CD14-positive monocyte (primary cell): ENCODE results near the gene IMMP2L. TPM values are rescaled to one million over a fixed set of nuclear protein-coding genes. Genes with fewer than 3 reads are reported as not detected.

Experiments
- DNase-seq, 3 donors: peaks; one replicate each; pipeline ENCODE4 v3.0.0-alpha.2; 2011 to 2022
- H2AFZ ChIP-seq: 2 replicates; pipeline ENCODE4 v1.6.0; 2012; ENCODE audit warnings: mild to moderate bottlenecking, low read depth, low read length, inconsistent platforms; ENCODE audit not compliant: insufficient read depth, poor library complexity, severe bottlenecking
- H3K27ac ChIP-seq, 2 donors: 1 replicate in 1 of 2; 2 replicates in 1 of 2; pipeline ENCODE4 v1.5.1; 2012 to 2013; ENCODE audit warnings: low read length in 2 of 2, control low read depth in 1 of 2, inconsistent platforms in 1 of 2, low read depth in 1 of 2, mild to moderate bottlenecking in 1 of 2
- H3K27me3 ChIP-seq, 2 donors: one replicate each; pipeline versions ENCODE4 v1.6.0 to v1.6.1; 2011 to 2013; ENCODE audit warnings: low read length in 2 of 2; ENCODE audit not compliant: control insufficient read depth in 2 of 2, insufficient read depth in 2 of 2
- H3K36me3 ChIP-seq, 2 donors: replicated peaks in 1 of 2; 1 replicate in 1 of 2; 2 replicates in 1 of 2; pipeline versions ENCODE4 v1.5.1 to v1.6.1; 2012 to 2013; ENCODE audit warnings: low read length in 2 of 2, control low read depth in 1 of 2, inconsistent platforms in 1 of 2, mild to moderate bottlenecking in 1 of 2; ENCODE audit not compliant: insufficient read depth in 2 of 2, control insufficient read depth in 1 of 2
- H3K4me1 ChIP-seq, 2 donors: 1 replicate in 1 of 2; 2 replicates in 1 of 2; pipeline versions ENCODE4 v1.5.1 to v1.6.1; 2012 to 2013; ENCODE audit warnings: low read length in 2 of 2, control low read depth in 1 of 2, inconsistent platforms in 1 of 2, mild to moderate bottlenecking in 1 of 2, moderate library complexity in 1 of 2; ENCODE audit not compliant: insufficient read depth in 2 of 2, control insufficient read depth in 1 of 2
- H3K4me2 ChIP-seq: replicated peaks from 2 replicates; pipeline ENCODE3; 2012; ENCODE audit warnings: low read length, moderate library complexity, mild to moderate bottlenecking; ENCODE audit not compliant: poor library complexity, severe bottlenecking; ENCODE audit errors: extremely low read depth
- H3K4me3 ChIP-seq, 3 experiments: fragments of 200-600 bp in 1 of 3; sonication (generic) in 1 of 3; replicated peaks in 1 of 3; 1 replicate in 2 of 3; 2 replicates in 1 of 3; pipeline ENCODE4 v1.5.1; 2011 to 2013; ENCODE audit warnings: low read length in 3 of 3, mild to moderate bottlenecking in 3 of 3, control low read depth in 2 of 3, low read depth in 2 of 3, inconsistent platforms in 1 of 3, moderate library complexity in 1 of 3
- H3K79me2 ChIP-seq: 2 replicates; pipeline ENCODE4 v1.6.0; 2012; ENCODE audit warnings: mild to moderate bottlenecking, control low read depth, inconsistent platforms, low read length, moderate library complexity; ENCODE audit not compliant: insufficient read depth
- H3K9ac ChIP-seq: 2 replicates; pipeline ENCODE4 v1.6.0; 2017; ENCODE audit warnings: low read length, mild to moderate bottlenecking; ENCODE audit not compliant: insufficient read depth, poor library complexity, severe bottlenecking
- H3K9me3 ChIP-seq, 2 donors: replicated peaks in 1 of 2; 1 replicate in 1 of 2; 2 replicates in 1 of 2; pipeline versions ENCODE4 v1.5.1 to v1.6.1; 2012 to 2013; ENCODE audit warnings: low read length in 2 of 2, control low read depth in 1 of 2; ENCODE audit not compliant: control insufficient read depth in 1 of 2, insufficient read depth in 1 of 2
- H4K20me1 ChIP-seq: 2 replicates; pipeline ENCODE4 v1.6.0; 2012; ENCODE audit warnings: mild to moderate bottlenecking, low read length, control low read depth, moderate library complexity; ENCODE audit not compliant: insufficient read depth
- H3K27ac Mint-ChIP-seq, 7 donors: one replicate each; pipeline ENCODE4 v1.8.0; 2020; ENCODE audit warnings: mild to moderate bottlenecking in 7 of 7, mixed read lengths in 7 of 7, moderate library complexity in 6 of 7, inconsistent platforms in 2 of 7
- H3K27me3 Mint-ChIP-seq, 3 donors: one replicate each; pipeline ENCODE4 v1.8.0; 2021 to 2022; ENCODE audit warnings: low read depth in 3 of 3, mild to moderate bottlenecking in 3 of 3, mixed read lengths in 3 of 3, moderate library complexity in 3 of 3, inconsistent platforms in 1 of 3
- H3K36me3 Mint-ChIP-seq, 2 donors: one replicate each; pipeline ENCODE4 v1.8.0; 2020; ENCODE audit warnings: mixed read lengths in 2 of 2, inconsistent platforms in 1 of 2, mild to moderate bottlenecking in 1 of 2
- H3K4me1 Mint-ChIP-seq: one replicate; pipeline ENCODE4 v1.8.0; 2020; ENCODE audit warnings: mild to moderate bottlenecking, mixed read lengths
- H3K4me3 Mint-ChIP-seq, 2 donors: one replicate each; pipeline ENCODE4 v1.8.0; 2020; ENCODE audit warnings: mild to moderate bottlenecking in 2 of 2, mixed read lengths in 2 of 2, moderate library complexity in 1 of 2
- H3K9me3 Mint-ChIP-seq, 7 donors: one replicate each; pipeline ENCODE4 v1.8.0; 2020 to 2022; ENCODE audit warnings: mixed read lengths in 7 of 7, mild to moderate bottlenecking in 6 of 7, moderate library complexity in 6 of 7, inconsistent platforms in 2 of 7
- WGBS: methylation state at CpG from one replicate; pipeline ENCODE4 v1.1.5; 2013; ENCODE audit warnings: missing lambda C conversion rate; ENCODE audit not compliant: insufficient coverage; 5-methylcytosine and 5-hydroxymethylcytosine counted together
- intact Hi-C, 2 donors: fragments of 100-400 bp; cut with micrococcal nuclease; formaldehyde crosslinking; loops; one replicate each; pipeline versions ENCODE4 v1.15.0 to v1.15.1; 2023
- polyA plus RNA-seq, 3 donors: library from polyadenylated mRNA; depleted of rRNA in 1 of 3; unstranded in 2 of 3; stranded (reverse) in 1 of 3; fragments of 300-500 nt in 2 of 3; fragments of >200 nt in 1 of 3; fragmentation: Illumina TruSeq in 2 of 3; gene quantifications; 1 replicate in 2 of 3; 2 replicates in 1 of 3; pipeline ENCODE4 v1.2.3, GENCODE V29; 2012 to 2021
- TF ChIP-seq, protein P1 (sequence below): fragments of 200-600 bp; IDR thresholded peaks from one replicate; pipeline ENCODE4 v1.8.0; 2022; ENCODE audit warnings: antibody characterized with exemption, mild to moderate bottlenecking

The IMMP2L gene
- polyA plus RNA-seq, 3 donors: 1.9 to 6.4 (median 6.2) TPM

GRCh38 chr7:111483078-111483477 lies 79.2 kb downstream of the IMMP2L start:
- H3K27ac Mint-ChIP-seq: no peak overlapping the region
- H4K20me1 ChIP-seq: no peaks in the 10 kb centered on the region
- no peak overlapping the region for H2AFZ ChIP-seq
- no peaks in the 10 kb centered on the region for H3K27me3 ChIP-seq
- no peak overlapping the region for H3K4me3 Mint-ChIP-seq
- H3K4me2 ChIP-seq: no peak overlapping the region
- no peaks in the 10 kb centered on the region for H3K4me1 Mint-ChIP-seq
- H3K4me3 ChIP-seq: no peak overlapping the region
- H3K9me3 ChIP-seq: no peaks in the 10 kb centered on the region
- TF ChIP-seq, protein P1, sequence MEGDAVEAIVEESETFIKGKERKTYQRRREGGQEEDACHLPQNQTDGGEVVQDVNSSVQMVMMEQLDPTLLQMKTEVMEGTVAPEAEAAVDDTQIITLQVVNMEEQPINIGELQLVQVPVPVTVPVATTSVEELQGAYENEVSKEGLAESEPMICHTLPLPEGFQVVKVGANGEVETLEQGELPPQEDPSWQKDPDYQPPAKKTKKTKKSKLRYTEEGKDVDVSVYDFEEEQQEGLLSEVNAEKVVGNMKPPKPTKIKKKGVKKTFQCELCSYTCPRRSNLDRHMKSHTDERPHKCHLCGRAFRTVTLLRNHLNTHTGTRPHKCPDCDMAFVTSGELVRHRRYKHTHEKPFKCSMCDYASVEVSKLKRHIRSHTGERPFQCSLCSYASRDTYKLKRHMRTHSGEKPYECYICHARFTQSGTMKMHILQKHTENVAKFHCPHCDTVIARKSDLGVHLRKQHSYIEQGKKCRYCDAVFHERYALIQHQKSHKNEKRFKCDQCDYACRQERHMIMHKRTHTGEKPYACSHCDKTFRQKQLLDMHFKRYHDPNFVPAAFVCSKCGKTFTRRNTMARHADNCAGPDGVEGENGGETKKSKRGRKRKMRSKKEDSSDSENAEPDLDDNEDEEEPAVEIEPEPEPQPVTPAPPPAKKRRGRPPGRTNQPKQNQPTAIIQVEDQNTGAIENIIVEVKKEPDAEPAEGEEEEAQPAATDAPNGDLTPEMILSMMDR: no peak
- no peaks in the 10 kb centered on the region for H3K79me2 ChIP-seq
- H3K4me1 ChIP-seq: no peaks in the 10 kb centered on the region
- H3K27me3 Mint-ChIP-seq: no peaks in the 10 kb centered on the region
- H3K27ac ChIP-seq: no peak overlapping the region
- intact Hi-C loops: no loop called here
- no CpG with 5 or more reads among the region's 2 CpGs for WGBS
- DNase-seq: no peak
- H3K9me3 Mint-ChIP-seq: peaks cover 0 to 3% (median 0%) of the 10 kb centered on the region in 7 donors
- no peaks in the 10 kb centered on the region for H3K36me3 Mint-ChIP-seq
- no peak overlapping the region for H3K9ac ChIP-seq
- no peaks in the 10 kb centered on the region for H3K36me3 ChIP-seq

GRCh38 chr7:111477462-111478225 lies 84.6 kb downstream of the IMMP2L start:
- Mint-ChIP-seq H3K27me3 (no peaks in the 10 kb centered on the region), H3K27ac (no peak overlapping the region), H3K36me3 (no peaks in the 10 kb centered on the region), H3K4me1 (no peaks in the 10 kb centered on the region), H3K9me3 (peaks cover 0 to 3% (median 0%) of the 10 kb centered on the region in 7 donors), H3K4me3 (no peak overlapping the region)
- Histone ChIP-seq H3K79me2 (no peaks in the 10 kb centered on the region), H4K20me1 (no peaks in the 10 kb centered on the region), H3K27ac (no peak overlapping the region), H3K36me3 (no peaks in the 10 kb centered on the region), H2AFZ (no peak overlapping the region), H3K9ac (no peak overlapping the region), H3K4me3 (no peak overlapping the region), H3K4me1 (no peaks in the 10 kb centered on the region), H3K27me3 (no peaks in the 10 kb centered on the region), H3K4me2 (no peak overlapping the region), H3K9me3 (no peaks in the 10 kb centered on the region)
- intact Hi-C loops: no loop called here
- DNase-seq: no peak
- WGBS: 100% methylated on average over 1 of the region's 4 CpGs
- TF ChIP-seq, protein P1: no peak
